ENCODE results near the gene RAD18.

GRCh38 chr3:8834974-8835373 is 128.3 kb downstream of the RAD18 start:
- TF ChIP-seq GATA2 (IDR thresholded peaks at IDR 0.05; ENCODE audit: low read depth, low read length) (no peak), GATA3 (IDR thresholded peaks at IDR 0.05; ENCODE audit: low read depth, low read length) (no peak)

Measured in SH-SY5Y (cell line).